HG03432 (cell line): ENCODE measurements around the gene TTC28.
"Not testable (repeated sequence)": the region's sequence is repeated elsewhere in the genome, so short reads cannot be mapped to it uniquely, and the experiment has no call there.

Experiments used
- ATAC-seq: cut with Tn5 transposase; IDR thresholded peaks from one replicate; pipeline ENCODE4 v1.9.1; 2021; ENCODE audit warnings: mild to moderate bottlenecking, moderate library complexity; ENCODE audit not compliant: unreplicated experiment

Gene TTC28

GRCh38 chr22:28678778-28679610 is 646 bp downstream of the TTC28 start:
- ATAC-seq: not testable (repeated sequence)

- not testable (repeated sequence) for ATAC-seq
These were observed 1.5 kb downstream of the TTC28 start for GRCh38 chr22:28678170-28678569.

- ATAC-seq: no peak
These were observed 5.5 kb downstream of the TTC28 start for GRCh38 chr22:28674121-28674563.

GRCh38 chr22:28670756-28671155 is 8.9 kb downstream of the TTC28 start:
- ATAC-seq: no peak

GRCh38 chr22:28670161-28670560 is 9.5 kb downstream of the TTC28 start:
- ATAC-seq: no peak

- ATAC-seq: no peak
These were observed 10.3 kb downstream of the TTC28 start for GRCh38 chr22:28669387-28669786.

- not testable (repeated sequence) for ATAC-seq
These were observed 16.1 kb downstream of the TTC28 start for GRCh38 chr22:28663569-28663942.

GRCh38 chr22:28658448-28658847 is 21.2 kb downstream of the TTC28 start:
- ATAC-seq: no peak

- ATAC-seq: no peak
These were observed 23.5 kb downstream of the TTC28 start for GRCh38 chr22:28656181-28656580.

GRCh38 chr22:28650463-28650862 is 29.2 kb downstream of the TTC28 start:
- no peak for ATAC-seq

- no peak for ATAC-seq
These were observed 30.8 kb downstream of the TTC28 start for GRCh38 chr22:28648792-28649191.

- ATAC-seq: no peak
These were observed 32.4 kb downstream of the TTC28 start for GRCh38 chr22:28647216-28647615.

GRCh38 chr22:28639321-28639720 is 40.3 kb downstream of the TTC28 start:
- no peak for ATAC-seq

GRCh38 chr22:28637225-28637624 is 42.4 kb downstream of the TTC28 start:
- no peak for ATAC-seq

- ATAC-seq: no peak
These were observed 49.5 kb downstream of the TTC28 start for GRCh38 chr22:28630177-28630574.

GRCh38 chr22:28629420-28630176 is 50.0 kb downstream of the TTC28 start:
- ATAC-seq: no peak

GRCh38 chr22:28628766-28629165 is 50.9 kb downstream of the TTC28 start:
- no peak for ATAC-seq

GRCh38 chr22:28627791-28628190 is 51.8 kb downstream of the TTC28 start:
- no peak for ATAC-seq

- no peak for ATAC-seq
These were observed 59.3 kb downstream of the TTC28 start for GRCh38 chr22:28620244-28620922.

- no peak for ATAC-seq
These were observed 60.4 kb downstream of the TTC28 start for GRCh38 chr22:28619236-28619635.

GRCh38 chr22:28615423-28615822 is 64.2 kb downstream of the TTC28 start:
- ATAC-seq: not testable (repeated sequence)
